Measurements from ENCODE around the gene CAP2. TPM values are rescaled to one million over a fixed set of nuclear protein-coding genes. Genes with fewer than 3 reads are reported as not detected.
"Not testable (repeated sequence)": the region's sequence is repeated elsewhere in the genome, so short reads cannot be mapped to it uniquely, and the experiment has no call there.

CAP2 gene
- total RNA-seq, 1 donor from 2014 or later, result 21.8 TPM

DNA sequence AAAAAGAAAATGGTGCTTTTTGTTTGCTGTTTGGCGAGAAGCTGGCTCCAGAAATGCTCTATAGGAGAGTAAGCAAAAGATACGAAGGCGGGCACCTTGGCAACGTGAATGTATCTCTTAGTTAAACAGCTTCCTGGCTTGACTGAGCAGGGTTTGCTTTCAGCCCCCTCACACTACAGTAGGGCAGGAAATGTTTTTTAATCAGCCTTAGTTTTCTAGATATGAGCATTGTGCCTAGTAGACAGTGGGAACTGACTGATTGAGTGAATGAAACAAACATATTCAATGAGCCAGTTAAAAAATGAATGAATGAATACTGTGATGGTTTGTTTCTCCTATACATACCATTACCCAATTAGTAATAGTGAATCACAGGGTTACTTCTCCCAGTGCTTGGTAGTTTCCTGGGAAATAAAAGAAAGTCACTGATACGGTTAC is 19.9 kb downstream of the CAP2 start:
- TF ChIP-seq, protein P1, sequence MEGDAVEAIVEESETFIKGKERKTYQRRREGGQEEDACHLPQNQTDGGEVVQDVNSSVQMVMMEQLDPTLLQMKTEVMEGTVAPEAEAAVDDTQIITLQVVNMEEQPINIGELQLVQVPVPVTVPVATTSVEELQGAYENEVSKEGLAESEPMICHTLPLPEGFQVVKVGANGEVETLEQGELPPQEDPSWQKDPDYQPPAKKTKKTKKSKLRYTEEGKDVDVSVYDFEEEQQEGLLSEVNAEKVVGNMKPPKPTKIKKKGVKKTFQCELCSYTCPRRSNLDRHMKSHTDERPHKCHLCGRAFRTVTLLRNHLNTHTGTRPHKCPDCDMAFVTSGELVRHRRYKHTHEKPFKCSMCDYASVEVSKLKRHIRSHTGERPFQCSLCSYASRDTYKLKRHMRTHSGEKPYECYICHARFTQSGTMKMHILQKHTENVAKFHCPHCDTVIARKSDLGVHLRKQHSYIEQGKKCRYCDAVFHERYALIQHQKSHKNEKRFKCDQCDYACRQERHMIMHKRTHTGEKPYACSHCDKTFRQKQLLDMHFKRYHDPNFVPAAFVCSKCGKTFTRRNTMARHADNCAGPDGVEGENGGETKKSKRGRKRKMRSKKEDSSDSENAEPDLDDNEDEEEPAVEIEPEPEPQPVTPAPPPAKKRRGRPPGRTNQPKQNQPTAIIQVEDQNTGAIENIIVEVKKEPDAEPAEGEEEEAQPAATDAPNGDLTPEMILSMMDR (conservative IDR thresholded peaks at IDR 0.05), result no peak
- Mint-ChIP-seq H3K27ac (ENCODE audit: unreplicated experiment) (no peak overlapping the region), H3K36me3 (ENCODE audit: low read depth) (peaks cover 14% of the 10 kb centered on the region), H3K4me3 (no peak overlapping the region), H3K9me3 (peaks cover 8% of the 10 kb centered on the region), H3K27me3 (ENCODE audit: low read depth) (no peaks in the 10 kb centered on the region), H3K4me1 (peaks cover 12% of the 10 kb centered on the region)
- no peak for DNase-seq (ENCODE audit: low read depth, low spot score)

DNA sequence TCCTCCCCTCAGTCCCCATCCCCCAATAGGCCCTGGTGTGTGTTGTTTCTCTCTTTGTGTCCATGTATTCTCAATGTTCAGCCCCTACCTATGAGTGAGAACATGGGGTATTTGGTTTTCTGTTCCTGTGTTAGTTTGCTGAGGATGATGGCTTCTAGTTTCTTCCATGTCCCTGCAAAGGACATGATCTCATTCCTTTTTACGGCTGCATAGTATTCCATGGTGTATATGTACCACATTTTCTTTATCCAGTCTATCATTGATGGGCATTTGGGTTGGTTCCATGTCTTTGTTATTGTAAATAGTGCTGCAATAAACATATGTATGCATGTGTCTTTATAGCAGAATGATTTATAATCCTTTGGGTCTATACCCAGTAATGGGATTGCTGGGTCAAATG is 21.0 kb downstream of the CAP2 start:
- not testable (repeated sequence) for H3K27ac Mint-ChIP-seq (ENCODE audit: unreplicated experiment); H3K9me3 Mint-ChIP-seq; H3K4me3 Mint-ChIP-seq; DNase-seq (ENCODE audit: low read depth, low spot score); H3K27me3 Mint-ChIP-seq (ENCODE audit: low read depth)
- H3K36me3 Mint-ChIP-seq (ENCODE audit: low read depth), result peaks cover 14% of the 10 kb centered on the region
- peaks cover 14% of the 10 kb centered on the region for H3K4me1 Mint-ChIP-seq

DNA sequence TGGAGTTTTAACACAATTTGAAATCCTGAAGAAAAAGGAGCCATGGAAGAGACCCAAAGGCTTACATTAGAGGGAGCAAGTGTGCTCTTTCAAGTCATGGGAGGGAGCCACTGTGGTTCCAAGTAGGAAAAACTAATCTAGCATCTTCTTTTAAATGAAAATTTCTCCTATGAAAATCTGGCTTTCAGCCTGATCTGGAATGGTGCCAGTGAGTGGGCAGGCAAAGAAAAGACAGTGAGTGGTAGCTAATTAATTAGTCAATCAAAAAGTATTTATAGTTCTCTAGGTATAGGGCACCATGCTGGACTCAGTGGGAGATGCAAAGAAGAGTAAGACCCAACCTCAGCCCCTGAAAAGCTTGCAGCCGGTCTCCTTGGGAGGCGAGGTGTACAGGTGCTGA is 21.9 kb downstream of the CAP2 start:
- peaks cover 14% of the 10 kb centered on the region for H3K4me1 Mint-ChIP-seq
- peaks cover 3% of the 10 kb centered on the region for H3K9me3 Mint-ChIP-seq
- H3K4me3 Mint-ChIP-seq, result no peak overlapping the region
- H3K27me3 Mint-ChIP-seq (ENCODE audit: low read depth), result no peaks in the 10 kb centered on the region
- H3K27ac Mint-ChIP-seq (ENCODE audit: unreplicated experiment), result no peak overlapping the region
- TF ChIP-seq, protein P1 (conservative IDR thresholded peaks at IDR 0.05), result no peak
- DNase-seq (ENCODE audit: low read depth, low spot score), result no peak
- H3K36me3 Mint-ChIP-seq (ENCODE audit: low read depth), result peaks cover 6% of the 10 kb centered on the region

DNA sequence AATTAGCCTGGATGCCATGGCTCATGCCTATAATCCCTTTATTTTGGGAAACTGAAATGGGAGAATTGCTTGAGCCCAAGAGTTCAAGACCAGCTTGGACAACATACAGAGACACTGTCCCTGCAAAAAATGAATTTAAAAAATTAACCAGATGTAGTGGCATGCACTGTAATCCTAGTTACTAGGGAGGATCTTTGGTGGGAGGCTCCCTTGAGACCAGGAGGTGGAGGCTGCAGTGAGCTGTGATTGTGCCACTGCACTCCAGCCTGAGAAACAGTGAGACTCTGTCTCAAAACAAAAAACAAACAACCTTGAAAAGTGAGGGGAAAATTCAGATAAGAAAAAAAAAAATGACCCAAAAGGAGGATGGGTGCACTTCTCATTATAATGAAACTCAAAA is 23.4 kb downstream of the CAP2 start:
- Mint-ChIP-seq H3K4me3 (no peak overlapping the region), H3K27me3 (ENCODE audit: low read depth) (no peaks in the 10 kb centered on the region), H3K36me3 (ENCODE audit: low read depth) (no peaks in the 10 kb centered on the region), H3K4me1 (peaks cover 14% of the 10 kb centered on the region), H3K27ac (ENCODE audit: unreplicated experiment) (no peak overlapping the region), H3K9me3 (no peaks in the 10 kb centered on the region)
- DNase-seq (ENCODE audit: low read depth, low spot score), result no peak
- TF ChIP-seq, protein P1 (conservative IDR thresholded peaks at IDR 0.05), result no peak

DNA sequence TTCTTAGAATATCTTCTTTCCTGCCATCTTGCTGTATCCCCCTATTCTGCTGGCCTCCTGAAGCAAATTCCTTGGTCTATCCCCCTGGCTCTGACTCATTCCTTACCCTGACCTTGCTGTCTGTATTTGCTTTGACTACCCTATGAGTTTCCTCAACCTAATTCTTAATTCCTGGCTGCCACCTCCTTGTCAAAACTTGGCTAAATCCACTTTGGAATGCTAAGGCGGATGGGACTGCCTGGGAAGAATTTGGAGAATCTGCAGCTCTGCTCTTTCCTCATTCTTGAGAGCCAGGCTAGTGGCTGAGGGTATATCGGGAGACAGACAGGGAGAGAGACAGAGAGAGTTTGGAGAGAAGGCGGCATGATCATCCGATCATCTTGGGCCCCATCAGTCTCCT is 24.4 kb downstream of the CAP2 start:
- peak overlapping the region; percentile 3 for H3K27ac Mint-ChIP-seq (ENCODE audit: unreplicated experiment)
- no peaks in the 10 kb centered on the region for H3K27me3 Mint-ChIP-seq (ENCODE audit: low read depth)
- DNase-seq (ENCODE audit: low read depth, low spot score), result no peak
- H3K4me3 Mint-ChIP-seq, result no peak overlapping the region
- H3K9me3 Mint-ChIP-seq, result no peaks in the 10 kb centered on the region
- H3K36me3 Mint-ChIP-seq (ENCODE audit: low read depth), result no peaks in the 10 kb centered on the region
- peaks cover 14% of the 10 kb centered on the region for H3K4me1 Mint-ChIP-seq
- TF ChIP-seq, protein P1 (conservative IDR thresholded peaks at IDR 0.05), result no peak

DNA sequence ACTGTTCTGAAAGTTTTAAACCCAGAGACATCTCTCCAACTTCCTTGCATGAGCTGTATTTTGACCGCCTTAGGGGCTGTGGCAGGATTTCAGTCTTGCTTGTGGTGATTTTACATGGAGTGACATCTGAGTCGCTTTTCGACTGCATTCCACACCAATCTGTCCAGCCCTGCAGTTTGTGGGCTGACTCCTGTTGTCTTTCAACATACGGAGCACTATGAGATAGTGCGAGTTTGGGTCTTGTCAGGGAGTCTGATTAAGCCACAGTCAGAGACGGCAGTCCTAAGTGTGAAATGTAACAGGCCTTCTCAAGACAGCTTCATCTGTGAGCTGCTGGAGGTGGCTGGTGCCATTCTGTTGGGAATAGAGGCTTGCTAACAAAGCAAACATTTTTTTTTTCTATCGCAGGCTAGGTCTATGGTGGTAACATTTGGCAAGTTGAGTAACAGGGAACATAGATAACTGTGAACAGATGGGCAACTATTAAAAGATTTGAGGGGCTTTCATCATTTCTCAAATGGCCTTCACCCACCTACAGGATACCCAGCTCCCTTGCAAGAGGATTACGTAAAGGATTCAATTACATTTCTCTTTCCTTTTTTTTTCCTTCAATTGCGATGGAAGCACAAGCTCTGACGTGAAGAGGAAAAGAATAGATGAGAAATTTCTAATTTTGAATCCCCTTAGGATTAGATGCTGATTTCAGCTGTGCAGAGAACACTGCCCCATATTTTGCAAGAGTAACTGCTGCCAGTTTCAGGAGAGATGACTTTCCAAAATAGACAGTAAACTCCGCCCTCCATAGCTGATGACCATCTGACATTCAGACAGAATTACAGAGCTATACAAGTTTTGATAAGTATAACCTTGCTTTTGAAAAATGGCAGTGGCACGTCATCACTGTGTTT is 25.1 kb downstream of the CAP2 start:
- Mint-ChIP-seq H3K4me1 (peaks cover 9% of the 10 kb centered on the region), H3K27ac (ENCODE audit: unreplicated experiment) (no peak overlapping the region), H3K36me3 (ENCODE audit: low read depth) (peaks cover 2% of the 10 kb centered on the region), H3K4me3 (no peak overlapping the region), H3K27me3 (ENCODE audit: low read depth) (no peaks in the 10 kb centered on the region), H3K9me3 (no peaks in the 10 kb centered on the region)
- no peak for DNase-seq (ENCODE audit: low read depth, low spot score)
- TF ChIP-seq, protein P1 (conservative IDR thresholded peaks at IDR 0.05), result no peak

Measured in neural crest cell (in vitro differentiated cells).